Measurements from ENCODE around the gene CRYGS. TPM values are rescaled to one million over a fixed set of nuclear protein-coding genes. Genes with fewer than 3 reads are reported as not detected.

CRYGS gene
- polyA plus RNA-seq (2012; ENCODE audit: insufficient read depth, insufficient read length, low read depth): 16.2 TPM

DNA sequence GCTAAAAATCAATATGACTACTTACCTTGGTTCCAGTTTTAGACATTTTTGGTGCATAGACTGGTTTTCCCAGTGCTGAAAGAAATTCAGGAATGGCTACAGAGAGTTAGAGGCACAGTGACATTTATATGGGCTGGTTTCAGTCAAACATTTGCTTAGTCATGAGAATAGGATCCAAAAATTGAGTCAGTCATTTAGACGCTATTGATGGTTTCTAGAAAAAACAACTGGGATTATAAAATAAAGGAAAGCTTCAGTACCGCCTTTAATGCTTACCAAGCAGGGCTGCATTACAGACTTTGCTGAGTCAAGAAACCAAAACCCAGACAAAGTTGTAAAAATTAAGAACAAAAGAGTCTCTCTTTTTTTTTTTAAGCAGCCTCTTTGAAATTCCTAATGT, at the start of gene CRYGS:
TSS of gene CRYGS (minus strand) at position 100 of the 400 bp plus-strand sequence. CDS start at position 46, 54 bp downstream.
- Histone ChIP-seq H3K36me3 (peaks cover 13% of the 10 kb centered on the region), H3K9me3 (no peaks in the 10 kb centered on the region), H3K4me3 (ENCODE audit: low read depth, low read length) (no peak within 1 kb of the TSS), H3K4me1 (peaks cover 9% of the 10 kb centered on the region), H3K27me3 (no peaks in the 10 kb centered on the region)
- TF ChIP-seq, protein P1, sequence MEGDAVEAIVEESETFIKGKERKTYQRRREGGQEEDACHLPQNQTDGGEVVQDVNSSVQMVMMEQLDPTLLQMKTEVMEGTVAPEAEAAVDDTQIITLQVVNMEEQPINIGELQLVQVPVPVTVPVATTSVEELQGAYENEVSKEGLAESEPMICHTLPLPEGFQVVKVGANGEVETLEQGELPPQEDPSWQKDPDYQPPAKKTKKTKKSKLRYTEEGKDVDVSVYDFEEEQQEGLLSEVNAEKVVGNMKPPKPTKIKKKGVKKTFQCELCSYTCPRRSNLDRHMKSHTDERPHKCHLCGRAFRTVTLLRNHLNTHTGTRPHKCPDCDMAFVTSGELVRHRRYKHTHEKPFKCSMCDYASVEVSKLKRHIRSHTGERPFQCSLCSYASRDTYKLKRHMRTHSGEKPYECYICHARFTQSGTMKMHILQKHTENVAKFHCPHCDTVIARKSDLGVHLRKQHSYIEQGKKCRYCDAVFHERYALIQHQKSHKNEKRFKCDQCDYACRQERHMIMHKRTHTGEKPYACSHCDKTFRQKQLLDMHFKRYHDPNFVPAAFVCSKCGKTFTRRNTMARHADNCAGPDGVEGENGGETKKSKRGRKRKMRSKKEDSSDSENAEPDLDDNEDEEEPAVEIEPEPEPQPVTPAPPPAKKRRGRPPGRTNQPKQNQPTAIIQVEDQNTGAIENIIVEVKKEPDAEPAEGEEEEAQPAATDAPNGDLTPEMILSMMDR (IDR thresholded peaks at IDR 0.05; ENCODE audit: low read depth, low read length): no peak
- DNase-seq: no peak

DNA sequence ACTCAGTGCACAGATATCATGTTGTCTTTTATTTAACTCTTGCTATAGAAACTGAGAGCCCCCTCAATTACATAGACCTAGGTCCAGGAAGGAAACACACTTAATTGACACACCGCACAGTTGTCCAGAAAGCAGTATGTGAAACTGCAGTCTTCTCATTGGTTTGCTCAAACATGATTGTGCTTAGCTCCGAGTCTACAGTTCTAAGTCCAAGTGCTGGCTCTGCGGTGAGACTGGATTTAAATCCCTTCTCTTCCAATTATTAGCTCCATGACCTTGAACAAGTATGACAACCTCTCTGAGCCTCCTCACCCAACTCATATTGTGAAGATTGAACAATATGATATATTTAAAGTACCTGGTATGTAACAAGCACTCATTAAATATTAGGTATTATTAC, 49.7 kb upstream of the CRYGS start:
- Histone ChIP-seq H3K9me3 (no peaks in the 10 kb centered on the region), H3K36me3 (no peaks in the 10 kb centered on the region), H3K4me1 (no peaks in the 10 kb centered on the region), H3K27me3 (no peaks in the 10 kb centered on the region), H3K4me3 (ENCODE audit: low read depth, low read length) (no peak overlapping the region)
- no peak for DNase-seq
- TF ChIP-seq, protein P1 (IDR thresholded peaks at IDR 0.05; ENCODE audit: low read depth, low read length): no peak

DNA sequence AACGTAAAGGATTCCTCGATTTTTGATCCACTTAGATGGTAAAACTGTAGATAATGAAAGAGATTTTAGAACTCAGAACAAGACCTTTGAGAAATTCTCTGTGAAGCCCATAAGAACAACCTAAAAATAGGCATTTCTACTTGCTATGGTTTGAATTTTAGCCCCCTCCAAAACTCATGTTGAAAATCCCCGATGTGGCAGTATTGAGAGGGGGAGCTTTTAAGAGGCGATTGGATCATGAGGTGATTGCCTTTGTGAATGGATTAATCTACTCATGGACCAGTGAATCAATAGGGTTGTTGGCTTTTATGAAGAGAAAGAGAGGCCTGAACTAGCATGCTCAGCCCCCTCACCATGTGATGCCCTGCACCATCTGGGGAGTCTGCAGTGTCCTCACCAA, 48.5 kb upstream of the CRYGS start:
- no peak overlapping the region for H3K4me3 ChIP-seq (ENCODE audit: low read depth, low read length)
- TF ChIP-seq, protein P1 (IDR thresholded peaks at IDR 0.05; ENCODE audit: low read depth, low read length): no peak
- no peak for DNase-seq

DNA sequence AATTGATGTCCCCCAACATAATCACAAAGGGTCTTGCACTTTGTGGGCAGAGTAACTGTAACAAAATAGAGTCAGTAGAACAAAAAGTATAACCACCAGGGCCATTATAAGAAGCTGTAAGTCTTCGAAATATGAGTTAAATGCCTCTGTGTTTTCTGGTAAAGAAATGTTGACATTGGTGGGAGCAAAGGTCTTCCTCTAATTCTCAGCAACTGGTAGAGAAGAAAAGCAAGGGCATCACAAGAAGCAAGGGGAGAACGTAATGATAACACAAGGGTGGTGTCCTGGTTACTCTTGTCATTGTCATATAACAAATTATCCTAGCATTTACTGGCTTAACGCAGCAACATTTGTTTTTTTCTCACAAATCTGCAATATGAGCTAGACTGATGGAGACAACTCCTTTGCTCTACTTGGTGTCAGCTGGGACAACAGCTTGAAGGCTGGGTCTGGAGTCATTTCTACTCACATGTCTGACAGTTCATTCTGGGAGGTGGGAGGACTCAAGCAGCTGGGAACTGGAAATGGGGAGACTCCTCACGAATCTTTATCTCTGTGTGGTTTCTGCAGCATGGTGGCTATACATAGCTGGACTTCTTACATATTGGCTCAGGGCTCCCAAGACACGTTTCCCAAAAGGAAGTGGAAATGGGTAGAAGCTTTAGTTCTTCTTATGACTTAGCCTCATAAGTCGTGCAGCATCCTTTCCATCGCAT, 46.6 kb upstream of the CRYGS start:
- H3K36me3 ChIP-seq: peaks cover 5% of the 10 kb centered on the region

More for the DNA sequence above, 48.5 kb upstream of the CRYGS start:
- Histone ChIP-seq H3K9me3 (no peaks in the 10 kb centered on the region), H3K27me3 (no peaks in the 10 kb centered on the region), H3K36me3 (no peaks in the 10 kb centered on the region), H3K4me1 (no peaks in the 10 kb centered on the region)

DNA sequence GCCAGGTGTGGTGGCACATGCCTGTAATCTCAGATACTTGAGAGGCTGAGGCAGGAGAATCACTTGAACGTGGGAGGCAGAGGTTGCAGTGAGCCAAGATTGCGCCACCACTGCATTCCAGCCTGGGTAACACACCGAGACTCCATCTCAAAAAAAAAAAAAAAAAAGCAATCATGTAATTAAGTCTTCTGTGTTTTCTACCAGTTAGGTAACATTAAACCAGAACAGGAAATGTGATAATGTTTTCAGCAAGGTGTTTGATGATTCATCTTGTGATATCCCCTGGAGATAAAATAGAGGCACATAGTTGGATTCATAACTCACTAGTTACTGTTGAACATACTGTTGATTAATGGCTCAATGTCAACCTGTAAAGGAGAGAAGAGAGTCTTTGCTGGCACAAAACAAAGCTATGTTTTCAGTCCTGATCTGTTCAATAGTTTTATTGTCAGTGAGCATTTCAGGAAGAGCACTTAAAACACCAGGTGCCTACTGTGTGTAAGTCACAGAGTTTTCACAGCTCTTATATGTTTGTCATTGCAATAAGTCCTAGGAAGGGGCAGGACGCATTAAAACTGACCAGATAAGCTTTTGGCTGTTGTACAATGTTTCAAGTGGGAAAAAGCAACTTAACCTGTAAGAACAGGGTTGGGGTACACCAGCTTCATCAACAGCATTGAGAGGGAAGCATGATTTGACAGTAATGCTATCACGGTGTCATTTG, 45.8 kb upstream of the CRYGS start:
- no peak for DNase-seq
- Histone ChIP-seq H3K4me3 (ENCODE audit: low read depth, low read length) (no peak overlapping the region), H3K4me1 (no peaks in the 10 kb centered on the region), H3K9me3 (no peaks in the 10 kb centered on the region), H3K36me3 (peaks cover 12% of the 10 kb centered on the region), H3K27me3 (no peaks in the 10 kb centered on the region)
- TF ChIP-seq, protein P1 (IDR thresholded peaks at IDR 0.05; ENCODE audit: low read depth, low read length): no peak

More for the DNA sequence above, 46.6 kb upstream of the CRYGS start:
- no peak overlapping the region for H3K4me3 ChIP-seq (ENCODE audit: low read depth, low read length)
- H3K9me3 ChIP-seq: no peaks in the 10 kb centered on the region
- DNase-seq: no peak
- H3K27me3 ChIP-seq: no peaks in the 10 kb centered on the region
- no peaks in the 10 kb centered on the region for H3K4me1 ChIP-seq
- TF ChIP-seq, protein P1 (IDR thresholded peaks at IDR 0.05; ENCODE audit: low read depth, low read length): no peak

DNA sequence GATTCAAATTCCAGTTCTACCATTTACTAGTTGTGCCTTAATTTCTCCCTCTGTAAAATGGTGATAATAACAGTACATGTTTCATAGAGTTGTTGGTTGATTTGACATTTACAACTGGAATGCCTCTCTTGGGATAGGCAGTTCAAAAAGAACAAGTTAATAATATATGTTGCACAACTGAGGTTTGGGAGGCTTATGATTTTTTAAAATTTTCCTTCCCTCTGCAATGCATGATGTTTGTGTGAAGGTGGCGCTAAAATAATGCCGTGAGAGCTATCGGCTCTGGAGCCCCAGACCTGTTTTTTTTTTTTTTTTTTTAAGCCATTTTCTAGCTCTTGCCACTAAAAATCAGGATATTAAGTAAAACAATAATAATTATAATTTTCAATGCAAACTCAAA, 44.9 kb upstream of the CRYGS start:
- TF ChIP-seq, protein P1 (IDR thresholded peaks at IDR 0.05; ENCODE audit: low read depth, low read length): peak; percentile 56
- no peaks in the 10 kb centered on the region for H3K27me3 ChIP-seq
- H3K36me3 ChIP-seq: peaks cover 21% of the 10 kb centered on the region
- no peak overlapping the region for H3K4me3 ChIP-seq (ENCODE audit: low read depth, low read length)
- no peaks in the 10 kb centered on the region for H3K9me3 ChIP-seq
- no peaks in the 10 kb centered on the region for H3K4me1 ChIP-seq
- no peak for DNase-seq

Measured in BE2C (cell line).